Left renal cortex interstitium (tissue), 4 donors: Measurements from ENCODE around the gene IL17B. TPM values are rescaled to one million over a fixed set of nuclear protein-coding genes. Genes with fewer than 3 reads are reported as not detected.

Experiments
- DNase-seq, 4 donors: peaks; one replicate each; pipeline ENCODE4 v3.0.0-alpha.2; 2013; ENCODE audit warnings: low read depth in 4 of 4, low spot score in 2 of 4, missing footprints in 1 of 4
- polyA plus RNA-seq, 4 donors: library from polyadenylated mRNA; unstranded; fragments of 120-200 nt; gene quantifications; one replicate each; pipeline ENCODE4 v1.2.1, GENCODE V29; 2013; ENCODE audit not compliant: insufficient read length in 4 of 4

IL17B gene
- 1 to 10 TPM; 1.1 to 2.2 (median 1.6) TPM for polyA plus RNA-seq

- no peak for DNase-seq
Observed at GRCh38 chr5:149379177-149379761, at the start of gene IL17B. TSS of gene IL17B (minus strand) at chr5:149379292. CDS start at chr5:149379225, 67 bp downstream.

GRCh38 chr5:149428032-149428431, 48.9 kb upstream of the IL17B start:
- no peak for DNase-seq

- no peak for DNase-seq
Observed at GRCh38 chr5:149427374-149427773, 48.3 kb upstream of the IL17B start.

GRCh38 chr5:149426931-149427330, 47.8 kb upstream of the IL17B start:
- no peak for DNase-seq

- DNase-seq, result no peak
Observed at GRCh38 chr5:149425729-149426128, 46.6 kb upstream of the IL17B start.

- DNase-seq, result no peak
Observed at GRCh38 chr5:149424371-149425315, 45.6 kb upstream of the IL17B start.

GRCh38 chr5:149423794-149424268, 44.7 kb upstream of the IL17B start:
- no peak for DNase-seq

- no peak for DNase-seq
Observed at GRCh38 chr5:149423049-149423793, 44.1 kb upstream of the IL17B start.

GRCh38 chr5:149422366-149423048, 43.4 kb upstream of the IL17B start:
- DNase-seq, result peak in 2 of 4 donors; percentile 87 to 91

- DNase-seq, result no peak
Observed at GRCh38 chr5:149421834-149422233, 42.7 kb upstream of the IL17B start.

- no peak for DNase-seq
Observed at GRCh38 chr5:149421372-149421685, 42.2 kb upstream of the IL17B start.

GRCh38 chr5:149420545-149421371, 41.7 kb upstream of the IL17B start:
- DNase-seq, result no peak

- peak in 1 of 4 donors; percentile 53 for DNase-seq
Observed at GRCh38 chr5:149419859-149420544, 40.9 kb upstream of the IL17B start.

- no peak for DNase-seq
Observed at GRCh38 chr5:149419532-149419858, 40.4 kb upstream of the IL17B start.

GRCh38 chr5:149418910-149419531, 39.9 kb upstream of the IL17B start:
- DNase-seq, result no peak

- no peak for DNase-seq
Observed at GRCh38 chr5:149417711-149418368, 38.7 kb upstream of the IL17B start.

- peak in 2 of 4 donors; percentile 63 to 69 for DNase-seq
Observed at GRCh38 chr5:149416987-149417710, 38.1 kb upstream of the IL17B start.
